ENCODE data around the gene PEX5L.
"Not testable (repeated sequence)": the region's sequence is repeated elsewhere in the genome, so short reads cannot be mapped to it uniquely, and the experiment has no call there.

The PEX5L gene, protein sequence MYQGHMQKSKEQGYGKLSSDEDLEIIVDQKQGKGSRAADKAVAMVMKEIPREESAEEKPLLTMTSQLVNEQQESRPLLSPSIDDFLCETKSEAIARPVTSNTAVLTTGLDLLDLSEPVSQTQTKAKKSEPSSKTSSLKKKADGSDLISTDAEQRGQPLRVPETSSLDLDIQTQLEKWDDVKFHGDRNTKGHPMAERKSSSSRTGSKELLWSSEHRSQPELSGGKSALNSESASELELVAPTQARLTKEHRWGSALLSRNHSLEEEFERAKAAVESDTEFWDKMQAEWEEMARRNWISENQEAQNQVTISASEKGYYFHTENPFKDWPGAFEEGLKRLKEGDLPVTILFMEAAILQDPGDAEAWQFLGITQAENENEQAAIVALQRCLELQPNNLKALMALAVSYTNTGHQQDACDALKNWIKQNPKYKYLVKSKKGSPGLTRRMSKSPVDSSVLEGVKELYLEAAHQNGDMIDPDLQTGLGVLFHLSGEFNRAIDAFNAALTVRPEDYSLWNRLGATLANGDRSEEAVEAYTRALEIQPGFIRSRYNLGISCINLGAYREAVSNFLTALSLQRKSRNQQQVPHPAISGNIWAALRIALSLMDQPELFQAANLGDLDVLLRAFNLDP

DNA sequence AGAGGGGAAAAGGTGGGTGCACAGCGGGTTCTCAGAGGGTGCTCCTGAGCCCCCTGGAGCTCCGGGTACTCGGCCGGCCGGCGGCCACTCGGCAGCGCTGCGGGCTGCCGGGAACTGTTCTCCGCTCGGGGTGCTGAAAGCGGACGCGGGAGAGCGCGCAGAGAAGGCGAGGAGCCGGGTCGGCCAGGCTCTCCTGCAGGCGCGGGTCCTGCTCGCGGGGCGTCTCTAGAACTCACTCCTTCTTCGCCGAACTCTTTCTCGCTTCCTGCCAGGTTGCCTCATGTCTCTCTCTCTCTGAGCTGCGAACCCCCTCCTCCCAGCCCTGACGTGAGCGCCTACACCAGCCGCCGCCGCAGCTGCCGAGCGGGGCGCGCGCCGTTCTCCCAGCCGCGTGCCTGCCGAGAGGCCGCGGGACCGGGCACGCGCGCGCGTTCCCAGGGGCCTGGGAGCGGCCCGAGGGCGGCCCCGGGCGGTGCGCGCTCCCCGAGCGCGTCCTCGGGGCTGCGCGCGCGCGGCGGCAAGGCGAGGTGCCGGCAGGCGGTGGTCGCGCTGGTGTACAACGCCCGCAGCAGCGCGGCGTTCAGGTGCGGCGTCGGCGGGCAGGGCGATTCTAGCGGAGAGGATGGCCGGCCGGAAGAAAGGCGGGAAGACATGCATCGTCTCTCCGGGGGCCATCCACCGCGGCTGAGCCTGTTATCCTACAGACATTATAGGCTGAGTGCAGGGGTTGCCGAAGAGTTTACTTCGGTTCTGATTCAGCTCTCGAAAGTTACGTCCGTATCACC, at the start of gene PEX5L:
Gene PEX5L, minus strand, starts transcription at position 267 of the 785 bp plus-strand sequence. CDS start 338 bp downstream, outside the sequence.
- DNase-seq: peak; percentile 54

DNA sequence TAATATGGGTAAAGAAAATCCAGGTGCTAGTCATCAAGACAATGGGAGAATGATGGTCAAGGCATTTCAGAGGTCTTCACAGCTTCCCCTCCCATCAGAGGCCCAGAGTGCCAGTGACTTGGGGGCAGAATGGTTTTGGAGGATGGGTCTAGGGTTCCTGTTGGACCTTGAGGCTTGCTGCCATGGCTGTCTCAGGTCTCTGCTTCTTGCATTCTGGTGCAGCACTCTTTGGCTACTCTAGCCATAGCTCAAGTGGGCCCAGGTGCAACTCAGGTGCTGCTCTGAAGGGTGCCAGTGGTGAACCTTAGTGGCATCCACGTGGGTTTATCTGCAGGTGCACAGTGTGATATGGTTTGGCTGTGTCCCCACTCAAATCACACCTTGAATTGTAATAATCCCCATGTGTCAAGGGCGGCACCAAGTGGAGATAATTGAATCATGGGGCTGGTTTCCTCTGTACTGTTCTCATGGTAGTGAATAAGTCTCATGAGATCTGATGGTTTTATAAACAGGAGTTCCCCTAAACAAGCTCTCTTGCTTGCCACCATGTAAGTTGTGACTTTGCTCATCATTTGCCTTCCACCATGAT, 48.5 kb upstream of the PEX5L start:
- DNase-seq: no peak

DNA sequence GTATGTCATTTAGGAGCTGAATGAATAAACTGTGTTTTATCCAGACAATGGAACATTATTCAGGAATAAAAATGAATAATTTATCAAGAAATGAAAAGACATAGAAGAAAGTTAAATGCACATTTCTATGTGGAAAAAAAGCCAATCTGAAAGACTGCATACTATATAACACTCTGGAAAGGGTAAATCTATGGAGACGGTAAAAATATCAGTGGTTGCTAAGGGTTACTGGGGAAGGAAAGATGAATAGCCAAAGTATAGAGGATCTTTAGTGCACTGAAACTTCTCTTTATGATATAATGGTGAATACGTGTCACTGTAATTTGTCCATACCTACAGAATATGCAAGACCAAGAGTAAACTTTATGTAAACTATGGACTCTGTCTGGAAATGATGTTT, 46.0 kb upstream of the PEX5L start:
- DNase-seq: no peak

DNA sequence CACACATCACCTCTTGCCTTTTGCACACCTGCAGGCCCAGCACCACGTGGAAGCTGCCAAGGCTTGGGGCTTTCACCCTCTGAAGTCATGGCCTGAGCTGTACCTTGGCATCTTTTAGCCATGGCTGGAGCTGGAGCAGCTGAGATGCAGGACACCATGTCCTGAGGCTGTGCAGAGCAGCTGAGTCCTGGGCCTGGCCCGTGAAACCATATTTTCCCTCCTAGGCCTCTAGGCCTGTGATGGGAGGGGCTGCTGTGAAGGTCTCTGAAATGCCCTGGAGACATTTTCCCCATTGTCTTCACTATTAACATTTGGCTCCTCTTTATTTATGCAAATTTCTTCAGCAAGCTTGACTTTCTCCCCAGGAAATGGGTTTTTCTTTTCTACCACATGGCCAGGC, 41.9 kb upstream of the PEX5L start:
- DNase-seq: no peak

DNA sequence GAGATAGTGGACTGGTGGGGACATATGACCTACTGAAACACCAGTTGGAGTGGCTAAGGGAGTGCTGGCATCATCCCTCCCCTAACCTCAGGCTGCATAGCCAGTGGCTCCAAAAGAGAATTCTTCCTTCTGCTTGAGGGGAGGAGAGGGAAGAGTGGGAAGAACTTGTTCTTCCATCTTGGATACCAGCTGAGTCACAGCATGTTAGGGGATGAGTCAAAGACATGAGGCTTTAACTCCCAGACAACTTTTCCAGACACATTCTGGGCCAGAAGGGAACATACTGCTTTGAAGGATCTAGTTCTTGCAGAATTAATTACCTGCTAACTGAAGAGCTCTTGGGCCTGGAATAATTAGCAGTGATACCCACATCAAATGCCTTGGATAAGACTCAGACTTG, 36.8 kb upstream of the PEX5L start:
- no peak for DNase-seq

DNA sequence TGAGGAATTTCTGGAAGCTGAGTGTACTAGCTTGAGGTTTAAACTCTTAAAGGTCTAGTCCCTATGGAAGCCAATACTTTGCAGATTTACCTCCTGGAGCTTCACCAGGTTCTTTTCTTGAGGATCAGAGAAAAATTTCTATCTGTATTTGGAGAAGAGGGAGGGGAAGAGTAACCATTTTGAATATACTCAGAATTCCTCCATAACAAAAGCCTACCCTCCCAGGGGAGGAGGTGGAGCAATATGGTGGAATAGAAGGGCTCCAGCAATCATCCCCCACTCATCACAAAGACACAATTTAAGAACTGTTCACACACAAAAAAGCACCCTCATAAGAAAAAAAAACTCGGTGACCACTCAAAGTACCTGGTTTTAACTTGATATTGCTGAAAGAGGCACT, 36.0 kb upstream of the PEX5L start:
- no peak for DNase-seq

DNA sequence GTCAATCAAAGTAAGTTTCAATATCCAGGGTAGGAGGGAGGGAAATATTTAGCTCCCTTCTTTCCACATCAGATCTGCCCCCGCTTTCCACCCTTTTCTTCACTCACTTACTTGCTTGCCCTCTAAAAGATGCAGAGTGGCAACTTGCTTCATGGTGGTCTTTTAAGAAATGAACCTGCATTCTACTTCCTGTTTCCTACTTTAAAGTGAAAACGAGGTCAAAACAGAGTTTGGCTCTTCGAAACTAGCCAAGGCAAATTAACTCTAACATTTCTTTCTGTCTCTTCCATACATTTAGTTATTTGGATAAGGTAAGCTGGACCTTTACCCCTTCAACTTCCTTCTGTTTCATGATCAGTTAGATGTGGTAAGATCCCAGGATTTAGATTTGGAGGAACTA, 34.2 kb upstream of the PEX5L start:
- no peak for DNase-seq

DNA sequence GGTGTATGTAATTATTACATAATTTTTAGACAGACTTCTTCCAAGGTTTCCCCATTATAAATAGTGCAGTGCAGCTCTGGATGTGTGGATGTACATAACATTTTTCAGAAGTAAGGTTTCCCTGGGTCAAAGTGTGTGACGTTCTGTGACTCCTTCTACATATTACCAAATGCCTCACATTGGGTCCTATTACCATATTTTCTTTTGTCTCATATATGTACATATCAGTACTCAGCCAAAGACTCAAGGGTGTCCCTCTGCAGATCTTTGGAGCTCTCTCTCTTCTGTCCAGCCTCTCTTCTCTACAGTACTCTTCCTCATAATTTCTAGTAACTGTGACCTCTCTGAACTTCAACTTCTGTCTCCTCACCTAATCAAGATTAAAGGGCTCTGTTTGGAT, 31.3 kb upstream of the PEX5L start:
- no peak for DNase-seq

DNA sequence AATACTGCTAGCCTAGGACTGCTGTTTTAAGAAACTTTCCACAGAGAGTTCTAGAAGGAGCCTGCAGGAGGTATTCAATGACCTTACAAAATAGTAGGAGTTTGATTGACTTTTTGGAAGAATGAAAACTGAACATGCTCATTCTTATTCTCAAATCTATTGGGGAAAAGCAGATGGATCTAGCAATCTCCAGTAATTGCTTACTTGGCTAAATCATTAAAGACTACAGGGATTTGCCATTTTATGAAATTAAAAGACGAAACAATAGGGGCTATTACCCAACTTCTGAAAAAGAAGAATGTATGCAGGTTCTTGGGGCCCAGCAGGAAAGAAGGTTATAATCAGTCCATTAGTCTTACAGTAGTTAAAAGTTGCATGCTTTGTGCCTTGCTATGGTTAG, 29.9 kb upstream of the PEX5L start:
- no peak for DNase-seq

DNA sequence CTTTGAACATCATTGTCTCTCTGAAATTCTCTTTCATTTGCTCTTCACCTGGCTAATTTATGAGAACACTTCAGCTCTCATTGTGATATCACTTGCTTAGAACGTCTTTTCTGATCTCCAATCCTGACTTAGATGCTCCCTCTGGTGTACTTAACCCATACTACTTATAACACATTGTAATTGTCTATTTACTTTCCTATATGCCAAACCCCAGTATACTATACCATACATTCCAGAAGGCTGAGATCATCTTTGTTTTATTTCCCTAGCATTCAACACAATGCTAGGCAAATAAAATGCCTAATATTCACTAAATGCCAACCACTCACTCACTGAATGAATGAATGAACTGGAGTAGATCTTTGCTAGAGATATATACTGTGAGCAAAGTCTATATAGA, 27.0 kb upstream of the PEX5L start:
- no peak for DNase-seq

DNA sequence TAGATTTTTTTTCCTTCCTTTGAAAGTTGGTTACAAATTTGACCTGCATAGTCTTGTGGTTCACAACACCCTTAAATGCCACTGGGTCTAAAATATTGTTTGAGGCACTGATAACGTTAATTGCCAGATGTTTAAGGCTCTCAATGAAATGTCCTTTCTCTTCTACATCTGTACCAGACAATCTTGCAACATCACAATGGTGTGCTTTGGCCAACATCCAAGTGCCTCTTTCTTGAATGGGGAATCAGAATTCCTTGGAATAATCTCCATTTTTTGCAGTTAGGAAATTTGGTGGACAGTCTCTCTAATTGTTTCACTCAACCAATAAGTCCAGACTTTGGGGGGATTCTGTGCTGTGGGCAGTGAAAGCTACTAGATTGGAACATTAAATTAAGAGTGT, 26.0 kb upstream of the PEX5L start:
- DNase-seq: no peak

DNA sequence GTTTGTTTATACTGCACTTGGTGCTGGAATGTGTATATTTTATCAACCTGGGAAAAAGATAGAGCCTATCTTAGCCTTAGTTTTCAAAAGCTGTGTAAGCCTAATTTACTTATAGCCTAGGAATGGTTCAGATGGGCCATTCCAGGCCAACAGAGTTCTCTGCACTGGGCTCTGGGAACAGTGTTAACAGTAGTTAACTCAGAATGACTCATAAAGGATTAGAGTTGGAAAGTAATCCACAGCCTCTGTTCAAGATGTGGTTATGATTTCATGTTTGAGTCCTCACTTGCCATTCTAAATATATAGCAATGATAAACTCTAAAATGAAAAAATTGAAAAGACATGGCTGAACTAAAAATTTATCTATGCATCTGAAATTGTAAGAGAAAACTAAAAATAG, 22.6 kb upstream of the PEX5L start:
- no peak for DNase-seq

DNA sequence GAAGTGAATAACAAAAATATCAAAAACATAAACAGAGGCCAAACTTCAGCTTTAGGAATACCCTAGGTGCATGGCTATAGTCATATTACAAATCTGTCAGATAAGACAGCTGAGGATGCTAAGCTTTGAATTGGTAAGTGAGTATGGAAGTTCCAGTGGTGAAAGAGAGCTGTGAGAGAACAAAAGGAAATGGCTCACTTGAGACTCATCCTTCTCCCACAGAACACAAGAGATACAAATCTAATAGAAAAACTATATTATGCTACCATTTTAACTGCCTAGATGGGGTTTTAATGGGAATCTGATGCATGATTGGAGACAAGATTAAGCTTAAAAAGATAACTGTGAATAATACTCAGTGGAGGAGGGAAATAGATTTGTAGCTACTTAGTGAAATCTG, 21.5 kb upstream of the PEX5L start:
- no peak for DNase-seq

DNA sequence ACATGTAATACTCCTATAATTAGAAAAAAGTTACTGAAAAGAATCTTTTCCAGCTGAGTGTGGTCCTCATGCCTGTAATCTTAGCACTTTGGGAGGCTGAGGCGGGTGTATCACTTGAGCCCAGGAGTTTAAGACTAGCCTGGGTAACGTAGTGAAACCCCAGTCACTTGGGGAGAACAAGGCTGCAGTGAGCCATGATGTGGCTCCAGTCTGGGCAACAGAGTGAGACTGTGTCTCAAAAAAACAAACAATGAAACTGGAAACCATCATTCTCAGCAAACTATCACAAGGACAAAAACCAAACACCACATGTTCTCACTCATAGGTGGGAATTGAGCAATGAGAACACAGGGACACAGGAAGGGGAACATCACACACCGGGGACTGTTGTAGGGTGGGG, 18.9 kb upstream of the PEX5L start:
- not testable (repeated sequence) for DNase-seq

DNA sequence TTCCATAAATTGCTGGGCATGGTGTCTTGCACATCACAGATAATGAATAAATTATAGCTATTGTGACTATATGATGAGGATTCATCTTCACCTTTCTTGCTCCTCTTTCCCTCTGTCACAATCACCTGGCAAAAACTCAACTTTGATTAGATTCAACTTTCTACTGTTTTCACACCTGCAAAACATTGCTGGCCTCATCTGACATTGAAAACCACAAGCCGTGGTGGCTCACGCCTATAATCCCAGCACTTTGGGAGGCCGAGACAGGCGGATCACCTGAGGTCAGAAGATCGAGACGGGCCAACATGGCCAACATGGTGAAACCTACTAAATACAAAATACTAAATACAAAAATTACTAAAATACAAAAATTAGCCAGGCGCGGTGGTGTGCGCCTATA, 12.7 kb upstream of the PEX5L start:
- DNase-seq: no peak

DNA sequence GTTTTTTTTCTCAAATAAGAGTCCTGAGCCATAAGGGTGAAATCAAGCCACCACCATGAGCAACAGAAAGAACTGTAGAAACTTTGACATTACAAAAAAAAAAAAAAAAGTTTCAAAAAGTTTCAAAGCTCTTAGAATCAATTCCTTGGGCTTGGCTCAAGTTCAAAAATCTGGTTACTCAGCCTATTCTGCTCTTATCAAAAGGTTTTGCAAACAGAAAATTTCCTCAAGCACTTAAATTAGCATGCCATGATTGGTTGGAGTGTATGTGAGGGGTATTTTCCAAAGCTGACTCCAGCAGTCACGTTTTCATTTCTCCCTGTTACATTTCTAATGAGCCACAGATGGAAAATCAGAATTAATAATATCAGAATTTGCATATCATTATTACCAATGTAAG, 12.1 kb upstream of the PEX5L start:
- no peak for DNase-seq

DNA sequence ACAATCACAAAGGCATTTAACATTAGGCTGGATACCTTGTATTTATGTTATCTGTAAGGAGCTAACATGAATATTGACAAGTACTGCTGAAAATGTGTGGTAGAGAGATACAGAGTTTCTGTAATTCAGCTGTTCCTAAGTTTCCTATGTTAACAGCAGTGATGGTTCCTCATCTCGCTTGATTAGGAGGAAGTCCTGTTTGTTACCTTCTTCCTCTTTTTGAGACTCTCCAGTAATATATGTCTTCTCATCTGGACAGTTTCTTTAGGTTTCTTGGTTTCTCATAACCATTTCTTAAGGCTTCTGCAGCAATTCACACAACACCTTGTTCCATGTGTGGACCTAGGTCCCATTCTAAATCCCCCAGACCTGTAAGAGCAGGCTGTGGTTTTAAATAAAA, 11.4 kb upstream of the PEX5L start:
- peak; percentile 10 for DNase-seq

DNA sequence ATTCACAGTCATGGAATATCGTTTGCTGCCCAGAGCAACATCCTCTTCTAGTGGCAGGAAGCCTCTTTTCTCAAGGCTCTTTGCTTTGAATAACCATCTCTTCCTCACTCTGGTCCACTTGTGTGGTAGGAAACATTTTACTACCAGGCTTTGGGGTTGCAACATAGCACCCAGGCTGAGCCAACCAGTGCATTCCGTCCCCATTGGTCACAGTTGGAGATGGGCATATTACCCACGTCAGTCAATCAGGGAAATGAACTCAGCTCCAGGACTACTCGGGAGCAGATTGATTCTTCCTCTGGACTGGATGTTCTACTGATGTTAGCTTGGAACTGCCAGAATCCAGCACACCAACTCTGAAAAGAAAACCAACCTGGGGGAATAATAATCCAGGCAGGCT, 4.2 kb upstream of the PEX5L start:
- DNase-seq: no peak

DNA sequence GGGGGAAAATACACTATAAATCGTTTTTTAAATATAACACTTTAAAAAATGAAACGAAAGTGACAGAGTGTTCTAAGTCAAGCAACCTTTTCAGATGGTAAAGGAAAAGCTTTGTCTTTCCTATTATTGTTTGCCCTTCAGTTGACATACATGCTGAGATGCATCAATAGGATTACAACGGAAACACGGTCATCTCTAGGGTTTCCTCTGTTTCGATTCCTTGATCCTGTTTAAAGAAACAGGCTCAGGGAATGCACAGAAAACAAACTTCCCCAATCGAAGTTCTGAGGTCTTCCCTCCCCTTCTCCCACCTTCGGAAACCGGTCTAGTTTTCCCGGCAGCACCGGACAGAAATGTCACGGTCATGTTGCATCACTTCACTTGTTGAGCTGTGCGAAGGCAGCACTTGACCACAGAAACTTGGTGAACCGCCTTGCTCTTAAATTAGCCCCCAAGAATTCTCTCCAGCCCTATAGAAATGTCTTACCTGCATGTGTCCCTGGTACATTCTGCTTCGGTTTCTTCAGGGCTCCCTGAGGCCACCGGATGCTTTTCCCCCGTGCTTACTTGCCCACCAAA, 556 bp downstream of the PEX5L start:
- DNase-seq: no peak

DNA sequence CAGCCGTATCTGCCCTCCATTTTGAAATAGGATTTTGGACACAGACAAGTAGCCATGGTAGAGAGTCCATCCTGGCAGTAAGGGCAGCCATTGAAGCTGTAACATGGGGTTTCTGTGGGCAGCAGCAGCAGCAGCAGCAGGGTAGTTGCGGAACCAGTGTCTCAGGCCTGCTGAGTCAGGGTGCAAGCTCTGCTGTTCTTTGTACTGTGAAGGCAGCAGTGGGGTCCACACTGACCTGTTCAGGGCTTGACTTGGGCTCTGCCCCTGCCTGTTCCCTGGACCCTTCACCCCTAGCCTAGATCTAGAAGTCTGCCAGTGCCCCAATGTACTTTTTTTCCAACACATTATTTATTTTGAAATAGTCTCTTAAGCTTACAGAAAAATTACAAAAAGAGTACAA, 9.7 kb downstream of the PEX5L start:
- DNase-seq: no peak

DNA sequence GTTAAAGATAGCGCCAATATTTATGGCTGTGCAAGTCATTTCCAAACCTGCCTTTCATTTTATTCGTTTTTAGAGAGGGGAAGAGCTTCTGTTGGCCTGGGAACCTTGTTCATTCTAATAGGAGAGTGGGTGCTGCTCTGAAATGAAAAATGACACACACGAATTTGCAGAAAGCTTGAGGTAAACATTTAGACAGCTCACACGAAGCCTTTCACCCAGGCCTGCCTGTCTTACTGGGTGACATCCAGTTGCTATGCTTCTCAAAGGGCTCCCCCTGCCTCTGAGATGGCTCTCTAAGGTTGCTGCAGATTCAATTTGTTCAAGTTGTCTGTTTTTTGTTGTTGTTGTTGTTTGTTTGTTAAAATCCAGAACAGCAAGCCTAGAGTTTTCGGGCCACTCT, 18.2 kb downstream of the PEX5L start:
- no peak for DNase-seq

DNA sequence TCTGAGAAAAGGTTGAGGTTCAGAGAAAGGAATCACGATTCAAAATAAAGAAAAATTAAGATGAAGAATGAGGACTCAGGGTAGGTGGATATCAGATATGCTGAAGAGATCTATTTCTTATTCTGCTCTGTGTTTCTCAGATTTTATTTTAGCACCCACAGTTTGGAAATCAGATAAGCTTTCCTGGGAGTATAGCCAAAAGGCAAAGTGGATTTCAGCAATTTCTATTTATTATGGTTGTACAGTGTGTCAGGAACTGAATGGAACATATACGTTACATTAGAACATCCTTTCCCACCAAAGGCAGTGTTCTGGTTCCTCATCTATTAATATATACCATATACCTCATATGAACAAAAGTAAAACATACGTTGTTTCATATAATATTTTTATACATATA, 18.9 kb downstream of the PEX5L start:
- DNase-seq: no peak

DNA sequence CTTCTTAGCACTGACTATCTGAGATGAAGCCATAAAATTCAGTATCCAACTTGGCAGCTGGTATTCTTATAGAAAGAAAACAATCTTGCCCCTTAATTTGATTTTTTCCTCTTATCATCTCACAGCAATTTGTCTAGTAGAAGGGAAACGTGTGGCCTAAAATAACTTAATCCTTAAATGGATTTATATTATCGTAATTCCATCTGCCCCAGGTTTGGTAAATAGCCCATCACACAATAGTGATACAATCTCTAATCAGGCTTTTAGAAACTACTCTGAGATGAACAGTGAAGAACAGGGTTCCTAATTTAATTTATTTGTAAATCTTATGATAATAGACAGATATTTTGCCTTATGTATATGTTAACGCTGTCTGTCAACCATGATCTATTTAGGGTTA, 24.8 kb downstream of the PEX5L start:
- DNase-seq: no peak

Data from hematopoietic multipotent progenitor cell treated with erythropoietin and hydrocortisone succinate and interleukin-3 and kit ligand, for 6 days (in vitro differentiated cells).